Measurements from ENCODE around the gene ECI1. TPM values are rescaled to one million over a fixed set of nuclear protein-coding genes. Genes with fewer than 3 reads are reported as not detected.
A peak's percentile ranks its signal among the peaks of the same experiment; 100 is the strongest.
"Not testable (repeated sequence)": the region's sequence is repeated elsewhere in the genome, so short reads cannot be mapped to it uniquely, and the experiment has no call there.

The ECI1 gene
- total RNA-seq, 2 experiments from 2014 or later, result 36.0 to 41.1 TPM

- Mint-ChIP-seq H3K4me1 (ENCODE audit: low read depth) (peaks cover 4% of the 10 kb centered on the region), H3K4me3 (no peak overlapping the region), H3K36me3 (ENCODE audit: low read depth) (peaks cover 21% of the 10 kb centered on the region), H3K9me3 (ENCODE audit: insufficient read depth) (no peaks in the 10 kb centered on the region), H3K27ac (no peak overlapping the region), H3K27me3 (ENCODE audit: low read depth) (no peaks in the 10 kb centered on the region)
- DNase-seq, result no peak
- POLR2A ChIA-PET, result no interaction called here
- CTCF ChIA-PET, result no interaction called here
- no peak for ATAC-seq
Observed at GRCh38 chr16:2244926-2245795, 6.2 kb downstream of the ECI1 start.

GRCh38 chr16:2244301-2244700 is 7.1 kb downstream of the ECI1 start:
- H3K27ac Mint-ChIP-seq, result no peak overlapping the region
- no peaks in the 10 kb centered on the region for H3K9me3 Mint-ChIP-seq (ENCODE audit: insufficient read depth)
- H3K27me3 Mint-ChIP-seq (ENCODE audit: low read depth), result no peaks in the 10 kb centered on the region
- POLR2A ChIA-PET, result no interaction called here
- ATAC-seq (no peak), DNase-seq (no peak)
- CTCF ChIA-PET, result no interaction called here
- peaks cover 2% of the 10 kb centered on the region for H3K4me1 Mint-ChIP-seq (ENCODE audit: low read depth)
- no peak overlapping the region for H3K4me3 Mint-ChIP-seq
- H3K36me3 Mint-ChIP-seq (ENCODE audit: low read depth), result peaks cover 23% of the 10 kb centered on the region

- ATAC-seq (no peak), DNase-seq (no peak)
- Mint-ChIP-seq H3K9me3 (ENCODE audit: insufficient read depth) (no peaks in the 10 kb centered on the region), H3K36me3 (ENCODE audit: low read depth) (peaks cover 23% of the 10 kb centered on the region), H3K4me1 (ENCODE audit: low read depth) (peaks cover 2% of the 10 kb centered on the region), H3K27ac (no peak overlapping the region), H3K27me3 (ENCODE audit: low read depth) (no peaks in the 10 kb centered on the region), H3K4me3 (no peak overlapping the region)
- CTCF ChIA-PET, result no interaction called here
- POLR2A ChIA-PET, result no interaction called here
Observed at GRCh38 chr16:2243781-2244180, 7.6 kb downstream of the ECI1 start.

- no peak overlapping the region for H3K4me3 Mint-ChIP-seq
- CTCF ChIA-PET, result no interaction called here
- POLR2A ChIA-PET, result no interaction called here
- peaks cover 2% of the 10 kb centered on the region for H3K4me1 Mint-ChIP-seq (ENCODE audit: low read depth)
- DNase-seq (no peak), ATAC-seq (no peak)
- H3K27ac Mint-ChIP-seq, result no peak overlapping the region
- H3K27me3 Mint-ChIP-seq (ENCODE audit: low read depth), result no peaks in the 10 kb centered on the region
- H3K36me3 Mint-ChIP-seq (ENCODE audit: low read depth), result peaks cover 23% of the 10 kb centered on the region
- no peaks in the 10 kb centered on the region for H3K9me3 Mint-ChIP-seq (ENCODE audit: insufficient read depth)
Observed at GRCh38 chr16:2243031-2243528, 8.3 kb downstream of the ECI1 start.

GRCh38 chr16:2242598-2242997 is 8.8 kb downstream of the ECI1 start:
- Mint-ChIP-seq H3K27ac (peak overlapping the region; percentile 1), H3K4me3 (no peak overlapping the region), H3K9me3 (ENCODE audit: insufficient read depth) (no peaks in the 10 kb centered on the region), H3K36me3 (ENCODE audit: low read depth) (peaks cover 23% of the 10 kb centered on the region), H3K4me1 (ENCODE audit: low read depth) (peaks cover 2% of the 10 kb centered on the region), H3K27me3 (ENCODE audit: low read depth) (no peaks in the 10 kb centered on the region)
- ChIA-PET POLR2A (interaction anchor here (0.9 kb wide), 1 partner anchor 16 kb away, joined by 3 read pairs; no protein-coding TSS in a partner anchor), CTCF (interaction anchor here (1.5 kb wide), 1 partner anchor 8 kb away, joined by 4 read pairs; the partner anchor contains the start of gene ECI1)
- no peak for DNase-seq
- ATAC-seq, result no peak

- H3K36me3 Mint-ChIP-seq (ENCODE audit: low read depth), result peaks cover 18% of the 10 kb centered on the region
- H3K27me3 Mint-ChIP-seq (ENCODE audit: low read depth); CTCF ChIA-PET; H3K9me3 Mint-ChIP-seq (ENCODE audit: insufficient read depth); DNase-seq; ATAC-seq; H3K4me1 Mint-ChIP-seq (ENCODE audit: low read depth); H3K4me3 Mint-ChIP-seq; H3K27ac Mint-ChIP-seq; POLR2A ChIA-PET: not testable (repeated sequence)
Observed at GRCh38 chr16:2240331-2240730, 11.1 kb downstream of the ECI1 start.

GRCh38 chr16:2238838-2239675 is 12.3 kb downstream of the ECI1 start:
- POLR2A ChIA-PET, result interaction anchor here (0.9 kb wide), 1 partner anchor 13 kb away, joined by 5 read pairs; the partner anchor contains the start of gene ECI1
- CTCF ChIA-PET, result no interaction called here
- no peak for DNase-seq
- Mint-ChIP-seq H3K36me3 (ENCODE audit: low read depth) (peaks cover 28% of the 10 kb centered on the region), H3K9me3 (ENCODE audit: insufficient read depth) (no peaks in the 10 kb centered on the region), H3K27me3 (ENCODE audit: low read depth) (no peaks in the 10 kb centered on the region), H3K4me3 (no peak overlapping the region), H3K27ac (no peak overlapping the region), H3K4me1 (ENCODE audit: low read depth) (peaks cover 2% of the 10 kb centered on the region)
- peak; percentile 14 for ATAC-seq

- H3K4me1 Mint-ChIP-seq (ENCODE audit: low read depth), result peaks cover 2% of the 10 kb centered on the region
- H3K36me3 Mint-ChIP-seq (ENCODE audit: low read depth), result peaks cover 25% of the 10 kb centered on the region
- H3K9me3 Mint-ChIP-seq (ENCODE audit: insufficient read depth), result no peaks in the 10 kb centered on the region
- H3K4me3 Mint-ChIP-seq, result no peak overlapping the region
- no peak overlapping the region for H3K27ac Mint-ChIP-seq
- ChIA-PET CTCF (no interaction called here), POLR2A (interaction anchor here (0.9 kb wide), 1 partner anchor 14 kb away, joined by 5 read pairs; the partner anchor contains the start of gene ECI1)
- DNase-seq (no peak), ATAC-seq (peak; percentile 15)
- H3K27me3 Mint-ChIP-seq (ENCODE audit: low read depth), result no peaks in the 10 kb centered on the region
Observed at GRCh38 chr16:2238150-2238837, 13.1 kb downstream of the ECI1 start.

- no peaks in the 10 kb centered on the region for H3K9me3 Mint-ChIP-seq (ENCODE audit: insufficient read depth)
- ChIA-PET CTCF (no interaction called here), POLR2A (no interaction called here)
- H3K4me1 Mint-ChIP-seq (ENCODE audit: low read depth), result peaks cover 2% of the 10 kb centered on the region
- ATAC-seq, result no peak
- no peak overlapping the region for H3K4me3 Mint-ChIP-seq
- H3K27me3 Mint-ChIP-seq (ENCODE audit: low read depth), result no peaks in the 10 kb centered on the region
- no peak for DNase-seq
- no peak overlapping the region for H3K27ac Mint-ChIP-seq
- peaks cover 25% of the 10 kb centered on the region for H3K36me3 Mint-ChIP-seq (ENCODE audit: low read depth)
Observed at GRCh38 chr16:2237493-2238149, 13.8 kb downstream of the ECI1 start.

GRCh38 chr16:2237102-2237482 is 14.3 kb downstream of the ECI1 start:
- CTCF ChIA-PET, result no interaction called here
- no peak for DNase-seq
- Mint-ChIP-seq H3K9me3 (ENCODE audit: insufficient read depth) (no peaks in the 10 kb centered on the region), H3K27me3 (ENCODE audit: low read depth) (no peaks in the 10 kb centered on the region), H3K36me3 (ENCODE audit: low read depth) (peaks cover 21% of the 10 kb centered on the region), H3K27ac (no peak overlapping the region), H3K4me1 (ENCODE audit: low read depth) (no peaks in the 10 kb centered on the region), H3K4me3 (no peak overlapping the region)
- ATAC-seq, result no peak
- POLR2A ChIA-PET, result no interaction called here

GRCh38 chr16:2236337-2237101 is 14.9 kb downstream of the ECI1 start, which contains the start of gene DNASE1L2:
Gene DNASE1L2 (plus strand): TSS chr16:2236444. CDS start chr16:2236817, 373 bp downstream.
- H3K27me3 Mint-ChIP-seq (ENCODE audit: low read depth), result no peaks in the 10 kb centered on the region
- no peaks in the 10 kb centered on the region for H3K4me1 Mint-ChIP-seq (ENCODE audit: low read depth)
- H3K9me3 Mint-ChIP-seq (ENCODE audit: insufficient read depth), result no peaks in the 10 kb centered on the region
- ATAC-seq (no peak), DNase-seq (no peak)
- no peak within 1 kb of the TSS for H3K4me3 Mint-ChIP-seq
- POLR2A ChIA-PET, result no interaction called here
- CTCF ChIA-PET, result no interaction called here
- peaks cover 20% of the 10 kb centered on the region for H3K36me3 Mint-ChIP-seq (ENCODE audit: low read depth)
- no peak within 1 kb of the TSS for H3K27ac Mint-ChIP-seq
